GM18502 (cell line): ENCODE measurements around the gene CSNK1G1.
"Not testable (repeated sequence)": the region's sequence is repeated elsewhere in the genome, so short reads cannot be mapped to it uniquely, and the experiment has no call there.

Source experiments
- ATAC-seq: cut with Tn5 transposase; IDR thresholded peaks from one replicate; pipeline ENCODE4 v1.9.1; 2021; ENCODE audit warnings: mild to moderate bottlenecking; ENCODE audit not compliant: unreplicated experiment, poor library complexity

Gene CSNK1G1

DNA sequence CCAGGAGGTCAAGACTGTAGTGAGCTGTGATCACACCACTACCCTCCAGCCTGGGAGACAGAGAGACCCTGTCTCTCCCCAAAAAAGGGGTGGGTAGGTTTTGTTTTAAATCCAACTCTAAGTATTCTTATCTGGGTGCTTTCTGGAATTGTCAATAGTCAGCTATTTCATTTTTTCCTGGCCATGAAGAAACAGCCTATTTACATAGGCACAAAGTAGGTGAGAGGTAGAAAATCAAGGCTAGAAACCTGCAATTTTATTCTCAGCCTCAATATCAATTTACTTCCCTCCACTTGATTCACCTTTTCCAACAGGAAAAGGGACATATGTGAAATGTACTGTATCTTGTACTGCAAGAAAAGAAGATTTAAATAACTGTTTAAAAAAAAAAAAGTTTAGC lies 45.9 kb downstream of the CSNK1G1 start:
- ATAC-seq = no peak

DNA sequence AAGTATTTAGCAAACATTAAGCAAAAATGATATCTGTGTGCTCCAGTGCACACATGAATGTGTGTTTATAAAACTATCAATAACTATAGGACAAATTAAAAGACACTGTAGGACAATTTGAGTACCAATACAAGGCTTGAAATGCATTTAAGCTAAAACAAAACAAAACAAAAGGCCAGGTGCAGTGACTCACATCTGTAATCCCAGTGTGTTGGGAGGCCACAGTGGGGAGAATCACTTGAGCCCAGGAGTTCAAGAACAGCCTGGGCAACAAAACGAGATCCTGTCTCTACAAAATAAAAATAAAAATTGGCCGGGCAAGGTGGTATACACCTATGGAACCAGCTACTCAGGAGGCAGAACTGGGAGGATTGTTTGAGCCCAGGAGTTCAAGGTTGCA lies 50.7 kb downstream of the CSNK1G1 start:
- no peak for ATAC-seq

- no peak for ATAC-seq
Observed at GRCh38 chr15:64289550-64289949, 66.4 kb downstream of the CSNK1G1 start.

GRCh38 chr15:64288999-64289398 lies 67.0 kb downstream of the CSNK1G1 start:
- ATAC-seq = no peak

- no peak for ATAC-seq
Observed at GRCh38 chr15:64288577-64288976, 67.4 kb downstream of the CSNK1G1 start.

DNA sequence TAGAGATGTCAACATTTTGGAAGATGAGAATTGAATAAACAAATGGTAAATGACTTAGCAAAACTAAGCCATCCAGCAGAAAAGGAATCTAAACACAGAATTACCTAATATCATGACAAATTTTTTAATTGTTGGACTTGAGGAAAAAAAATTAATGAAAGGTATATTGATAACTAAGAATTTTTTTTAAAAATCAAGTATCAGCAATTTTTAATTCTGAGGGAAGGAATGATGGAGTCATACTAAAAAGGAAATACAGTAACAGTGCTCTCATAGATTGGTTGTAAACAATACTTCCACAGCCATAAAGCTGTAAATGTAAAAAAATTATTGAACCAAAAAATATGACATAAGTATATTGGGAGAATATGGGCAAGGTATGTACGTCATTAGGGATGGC lies 68.0 kb downstream of the CSNK1G1 start:
- ATAC-seq = no peak

DNA sequence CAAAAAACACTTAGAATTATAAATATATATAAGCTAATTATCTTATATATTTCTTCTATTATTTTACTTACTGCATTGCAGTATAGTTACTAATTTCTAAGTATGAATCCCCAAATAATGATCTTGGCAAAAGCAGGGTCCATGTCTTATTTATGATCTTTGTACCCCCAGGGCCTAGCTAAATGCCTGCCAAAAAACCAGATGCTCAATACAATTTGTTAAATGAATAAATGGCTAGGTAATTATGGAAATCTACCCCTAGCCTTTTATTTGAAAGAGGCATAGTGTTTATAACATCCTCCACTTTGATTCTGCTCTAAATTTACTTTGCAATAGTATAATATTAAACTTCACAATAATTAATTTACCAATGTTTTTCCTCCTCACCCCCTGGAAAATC lies 69.5 kb downstream of the CSNK1G1 start:
- ATAC-seq = no peak

DNA sequence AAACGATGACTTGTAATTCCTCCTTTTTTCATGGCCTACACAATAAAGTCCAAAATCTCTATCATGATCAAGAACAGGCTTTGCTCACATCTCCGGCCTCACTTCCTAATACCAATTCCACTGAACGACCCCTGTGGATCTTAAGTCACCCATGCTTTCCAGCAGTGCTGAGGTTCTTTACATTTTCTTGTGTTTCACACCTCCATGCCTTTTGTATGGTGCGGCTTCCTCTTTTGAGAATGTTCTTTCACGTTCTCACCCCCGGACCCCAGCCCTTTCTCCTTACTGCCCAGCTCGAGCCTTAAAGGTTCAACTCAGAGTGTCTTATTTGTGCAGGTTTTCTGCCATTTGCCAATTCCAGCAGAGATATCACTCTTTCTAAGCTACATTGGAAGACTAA lies 70.1 kb downstream of the CSNK1G1 start:
- no peak for ATAC-seq

- no peak for ATAC-seq
Observed at GRCh38 chr15:64285150-64285549, 70.8 kb downstream of the CSNK1G1 start.

GRCh38 chr15:64284042-64284441 lies 71.9 kb downstream of the CSNK1G1 start:
- ATAC-seq = no peak

DNA sequence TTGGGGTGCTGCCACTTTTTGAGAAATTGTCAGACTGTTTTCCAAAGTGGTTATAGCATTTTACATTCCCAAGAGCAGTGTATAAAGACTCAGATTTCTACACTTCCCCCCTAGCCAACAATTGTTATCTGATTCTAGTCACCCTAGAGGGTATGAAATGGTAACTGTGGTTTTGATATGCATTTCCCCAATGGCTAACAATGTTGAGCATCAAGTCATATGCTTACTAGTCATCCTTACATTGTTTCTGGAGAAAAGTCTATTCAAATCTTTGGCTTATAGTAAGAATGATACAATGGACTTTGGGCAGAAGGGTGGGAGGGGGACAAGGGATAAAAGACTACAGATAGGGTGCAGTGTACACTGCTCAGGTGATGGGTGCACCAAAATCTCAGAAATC lies 73.3 kb downstream of the CSNK1G1 start:
- ATAC-seq = no peak

GRCh38 chr15:64279131-64279530 lies 76.8 kb downstream of the CSNK1G1 start:
- ATAC-seq = no peak

DNA sequence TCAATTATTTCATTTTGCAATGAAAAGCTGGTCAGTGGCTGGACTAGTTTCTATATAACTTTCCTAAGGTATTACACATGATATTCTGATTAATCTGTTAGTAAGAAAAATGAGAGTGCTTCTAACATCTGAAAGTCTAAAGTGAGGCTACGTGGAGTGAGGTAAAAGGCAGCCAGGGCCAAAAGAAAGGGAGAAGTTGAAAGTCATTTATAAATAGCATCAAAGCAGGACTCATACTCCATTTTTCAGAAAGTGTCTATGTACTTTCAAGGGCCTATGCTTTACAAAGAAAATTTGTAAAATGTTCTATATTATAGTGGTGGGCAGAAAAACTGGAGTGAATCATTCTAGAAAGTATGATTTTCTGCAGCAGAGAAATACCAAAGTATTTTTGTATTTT lies 80.0 kb downstream of the CSNK1G1 start:
- no peak for ATAC-seq

DNA sequence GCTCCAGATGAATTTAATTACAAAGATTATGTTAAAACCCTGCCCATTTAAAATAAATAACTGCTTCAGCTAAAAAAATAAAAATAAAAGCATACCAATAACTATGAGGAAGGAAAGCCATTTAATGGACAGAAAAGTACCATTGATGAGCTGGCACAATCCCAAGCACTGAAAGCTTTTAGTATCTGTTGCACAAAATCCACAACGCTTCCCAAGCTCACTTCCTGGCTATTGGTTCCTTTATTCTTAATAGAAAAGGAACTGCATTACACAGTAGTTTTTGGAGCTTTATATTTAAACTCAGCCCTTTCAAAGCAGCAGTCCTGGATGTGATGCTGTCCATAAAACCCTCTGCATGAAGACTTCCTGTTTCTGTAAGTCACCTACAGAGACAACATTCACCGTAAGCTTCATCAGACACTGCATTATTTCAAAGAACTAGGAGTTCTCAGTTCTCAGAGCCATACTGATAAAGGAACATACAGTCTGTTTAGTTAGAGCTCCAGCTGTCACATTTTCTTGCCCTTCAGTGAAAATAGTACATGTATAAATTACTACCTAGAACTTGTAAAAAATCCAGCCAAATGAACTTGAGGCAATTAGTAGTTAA lies 81.5 kb downstream of the CSNK1G1 start:
- no peak for ATAC-seq

- ATAC-seq = no peak
Observed at GRCh38 chr15:64267331-64267973, 88.5 kb downstream of the CSNK1G1 start.

- not testable (repeated sequence) for ATAC-seq
Observed at GRCh38 chr15:64265188-64265587, 90.8 kb downstream of the CSNK1G1 start.

DNA sequence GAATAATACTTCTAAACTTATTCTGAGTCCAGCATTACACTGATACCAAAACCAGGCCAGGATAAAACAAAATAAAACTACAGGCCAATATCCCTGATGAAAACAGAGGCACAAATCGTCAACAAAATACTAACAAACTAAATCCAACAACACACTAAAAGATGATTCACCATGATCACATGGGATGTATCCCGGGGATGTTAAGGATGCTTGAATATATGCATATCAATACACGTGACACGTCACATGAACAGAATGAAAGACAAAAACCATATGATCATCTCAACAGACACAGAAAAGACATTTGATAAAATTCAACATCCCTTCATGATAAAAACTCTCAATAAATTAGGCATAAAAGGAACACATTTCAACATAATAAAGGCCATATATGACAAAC lies 91.5 kb downstream of the CSNK1G1 start:
- ATAC-seq = no peak

DNA sequence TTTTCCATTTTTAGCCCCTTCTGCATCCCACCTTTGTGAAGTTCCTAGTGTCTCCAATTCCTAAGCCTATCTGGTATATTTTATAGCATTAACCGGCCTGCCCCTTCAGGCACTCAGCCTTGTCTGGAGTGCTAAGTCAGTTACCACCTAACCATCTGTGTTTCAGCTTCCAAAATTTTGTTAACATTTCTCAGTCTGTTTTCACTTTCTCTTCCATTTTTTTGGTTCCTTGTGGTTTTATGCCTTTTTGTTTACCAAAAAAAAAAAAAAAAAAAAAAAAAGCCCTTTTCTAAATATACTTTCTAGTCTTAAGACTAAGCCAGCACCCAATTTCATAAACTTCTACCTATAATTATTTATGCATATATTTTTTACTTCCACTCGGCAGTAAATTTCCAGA lies 92.4 kb downstream of the CSNK1G1 start:
- ATAC-seq = no peak

GRCh38 chr15:64256051-64256450 lies 99.9 kb downstream of the CSNK1G1 start:
- no peak for ATAC-seq

DNA sequence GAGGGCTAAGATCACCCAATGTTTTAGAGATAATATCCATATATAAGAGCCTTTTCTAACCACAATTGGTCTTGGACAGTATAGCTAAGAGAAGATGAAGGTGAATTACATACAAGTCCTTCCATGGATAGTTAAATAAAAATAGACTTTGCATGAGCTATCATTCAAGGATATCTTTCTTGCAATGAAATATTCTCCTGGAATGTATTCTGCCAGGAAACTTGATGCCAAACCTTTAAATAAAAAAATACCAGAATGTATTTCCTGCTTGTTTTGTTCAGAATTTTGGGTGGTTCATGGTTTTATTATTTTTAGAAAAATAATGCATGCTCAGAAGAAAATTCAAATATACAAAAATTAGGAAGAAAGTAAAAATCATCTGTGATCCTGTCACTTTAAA lies 104.3 kb downstream of the CSNK1G1 start:
- ATAC-seq = no peak

GRCh38 chr15:64251121-64251520 lies 104.9 kb downstream of the CSNK1G1 start:
- ATAC-seq = no peak

DNA sequence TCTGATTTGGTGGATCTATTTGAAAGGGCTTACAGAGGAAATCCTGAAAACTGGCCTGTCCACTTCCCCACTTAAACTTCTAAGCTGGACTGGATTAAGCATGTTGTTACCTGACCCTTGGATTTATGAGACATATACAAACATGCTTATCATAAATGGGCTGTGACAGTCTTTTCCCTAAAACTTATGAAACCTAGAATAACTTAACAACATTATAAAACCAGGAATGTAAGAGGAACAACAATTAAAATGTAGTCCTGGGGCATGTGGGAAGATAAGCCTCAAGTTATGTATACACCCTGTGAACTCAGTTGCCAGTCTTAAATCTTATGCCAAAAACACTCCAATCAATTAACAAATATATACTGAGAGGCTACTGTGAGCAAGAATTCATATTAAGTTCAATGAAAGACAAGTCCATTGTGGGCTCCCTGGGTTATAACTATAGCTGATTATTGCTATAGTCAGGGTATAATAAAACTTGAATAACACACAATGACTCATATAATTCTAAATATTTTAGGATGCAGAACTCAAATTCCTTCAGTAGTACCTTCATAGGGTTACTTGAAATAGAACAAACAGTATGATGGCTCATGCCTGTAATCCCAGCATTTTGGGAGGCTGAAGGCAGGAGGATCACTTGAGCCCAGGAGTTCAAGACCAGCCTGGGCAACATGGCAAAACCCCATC lies 105.9 kb downstream of the CSNK1G1 start:
- no peak for ATAC-seq
